Measurements from ENCODE around the gene TBX15.

The TBX15 gene

GRCh38 chr1:118868387-118868786 is 119.8 kb downstream of the TBX15 start:
- no peak overlapping the region for H3K4me3 ChIP-seq (ENCODE audit: low read depth, low read length)
- DNase-seq (ENCODE audit: low read depth) = no peak
- TF ChIP-seq CTCF (conservative IDR thresholded peaks at IDR 0.05; ENCODE audit: low read depth, low read length) = no peak

GRCh38 chr1:118866330-118866729 is 121.8 kb downstream of the TBX15 start:
- H3K4me3 ChIP-seq (ENCODE audit: low read depth, low read length) = no peak overlapping the region
- DNase-seq (ENCODE audit: low read depth) = no peak
- TF ChIP-seq CTCF (conservative IDR thresholded peaks at IDR 0.05; ENCODE audit: low read depth, low read length) = no peak

GRCh38 chr1:118863688-118864087 is 124.5 kb downstream of the TBX15 start:
- TF ChIP-seq CTCF (conservative IDR thresholded peaks at IDR 0.05; ENCODE audit: low read depth, low read length) = no peak
- H3K4me3 ChIP-seq (ENCODE audit: low read depth, low read length) = no peak overlapping the region
- no peak for DNase-seq (ENCODE audit: low read depth)

- DNase-seq (ENCODE audit: low read depth) = no peak
- H3K4me3 ChIP-seq (ENCODE audit: low read depth, low read length) = no peak overlapping the region
- no peak for TF ChIP-seq CTCF (conservative IDR thresholded peaks at IDR 0.05; ENCODE audit: low read depth, low read length)
Measured at GRCh38 chr1:118862755-118863154, 125.4 kb downstream of the TBX15 start.

- DNase-seq (ENCODE audit: low read depth) = no peak
- H3K4me3 ChIP-seq (ENCODE audit: low read depth, low read length) = no peak overlapping the region
- no peak for TF ChIP-seq CTCF (conservative IDR thresholded peaks at IDR 0.05; ENCODE audit: low read depth, low read length)
Measured at GRCh38 chr1:118861216-118861615, 126.9 kb downstream of the TBX15 start.

- no peak overlapping the region for H3K4me3 ChIP-seq (ENCODE audit: low read depth, low read length)
- no peak for DNase-seq (ENCODE audit: low read depth)
- TF ChIP-seq CTCF (conservative IDR thresholded peaks at IDR 0.05; ENCODE audit: low read depth, low read length) = no peak
Measured at GRCh38 chr1:118859999-118860398, 128.1 kb downstream of the TBX15 start.

GRCh38 chr1:118846443-118846842 is 141.7 kb downstream of the TBX15 start:
- H3K4me3 ChIP-seq (ENCODE audit: low read depth, low read length) = no peak overlapping the region
- no peak for TF ChIP-seq CTCF (conservative IDR thresholded peaks at IDR 0.05; ENCODE audit: low read depth, low read length)
- no peak for DNase-seq (ENCODE audit: low read depth)

All from choroid plexus epithelial cell (primary cell).